Adrenal gland (tissue), 12 donors: Measurements from ENCODE around the gene HINFP. TPM values are rescaled to one million over a fixed set of nuclear protein-coding genes. Genes with fewer than 3 reads are reported as not detected.

Experiments
- DNase-seq, 7 donors: peaks; one replicate each; pipeline ENCODE4 v3.0.0-alpha.2; 2019 to 2020
- H3K27ac ChIP-seq, 5 donors: fragments of 200-600 bp; sonication (generic) in 4 of 5; 1 replicate in 3 of 5; 2 replicates in 2 of 5; pipeline versions ENCODE4 v1.5.1 to v1.8.0; 2016 to 2020; ENCODE audit warnings: mild to moderate bottlenecking in 1 of 5
- H3K27me3 ChIP-seq: fragments of 200-600 bp; 2 replicates; pipeline ENCODE4 v1.8.0; 2021
- H3K36me3 ChIP-seq, 2 donors: fragments of 200-600 bp; replicated peaks in 1 of 2; 1 replicate in 1 of 2; 2 replicates in 1 of 2; pipeline versions ENCODE4 v1.5.1 to v1.8.0; 2018 to 2022
- H3K4me1 ChIP-seq, 2 donors: fragments of 200-600 bp; replicated peaks in 1 of 2; 1 replicate in 1 of 2; 2 replicates in 1 of 2; pipeline versions ENCODE4 v1.5.1 to v1.8.0; 2018 to 2021
- H3K4me3 ChIP-seq, 4 donors: fragments of 200-600 bp; sonication (generic) in 3 of 4; one replicate each; pipeline ENCODE4 v1.5.1; 2016 to 2018
- H3K9me3 ChIP-seq, 3 donors: fragments of 200-600 bp; sonication (generic) in 1 of 3; replicated peaks in 1 of 3; 1 replicate in 2 of 3; 2 replicates in 1 of 3; pipeline versions ENCODE4 v1.5.1 to v1.8.0; 2016 to 2021
- CTCF ChIP-seq, 6 experiments: fragments of 450-650 bp in 4 of 6; fragments of 200-600 bp in 2 of 6; sonication (generic) in 1 of 6; IDR thresholded peaks; 1 replicate in 5 of 6; 2 replicates in 1 of 6; pipeline versions ENCODE4 v1.5.1 to v1.8.0; 2016 to 2021; ENCODE audit warnings: antibody characterized with exemption in 6 of 6, mild to moderate bottlenecking in 2 of 6, moderate library complexity in 1 of 6
- POLR2A ChIP-seq, 2 donors: fragments of 450-650 bp; IDR thresholded peaks; one replicate each; pipeline ENCODE4 v1.6.1; 2017; ENCODE audit warnings: antibody characterized with exemption in 2 of 2, mild to moderate bottlenecking in 2 of 2, moderate library complexity in 1 of 2
- whole genome bisulfite sequencing, 4 donors: extraction: QIAGEN DNeasy Blood & Tissue Kit in 2 of 4; methylation state at CpG; one replicate each; pipeline versions ENCODE4 v1.1.5 to v1.1.7; 2013 to 2017; 5-methylcytosine and 5-hydroxymethylcytosine counted together
- intact Hi-C, 2 donors: fragments of 100-400 bp; cut with DNase I; formaldehyde crosslinking; loops; one replicate each; pipeline versions ENCODE4 v1.14.1 to v1.15.0; 2022 to 2023
- polyA plus RNA-seq, 3 donors: library from polyadenylated mRNA; stranded (reverse); fragments of 200-250 nt in 2 of 3; fragments of 350-450 nt in 1 of 3; fragmentation: Illumina TruSeq in 1 of 3; extraction: RNeasy Lipid Tissue Mini Kit (QIAGEN cat#74804) in 1 of 3; gene quantifications; one replicate each; pipeline ENCODE4 v1.2.3, GENCODE V29; 2013 to 2014
- total RNA-seq, 9 donors: library from RNA; depleted of rRNA in 4 of 9; stranded (reverse); fragments of >200 nt in 4 of 9; fragments of 120-200 nt in 1 of 9; fragmentation: NEBNext Ultra II Directional in 1 of 9; extraction: Animal tissue kit (Norgen Biotek cat#: 25700) in 1 of 9; gene quantifications; one replicate each; pipeline versions ENCODE4 v1.1.0 to v1.2.4, GENCODE V29; 2013 to 2023
- donor health status: healthy with polysubstance abuse.
- donor health status: Bipolar disorder and iron deficiency.
- donor health status: DM: yes; HTN: yes; CAD: no.
- donor health status: DM: no; HTN: no; CAD: no.
- donor health status: DM: no; HTN: no; CAD: no.
- donor health status: DM: yes; HTN: yes; CAD: no.

The HINFP gene
- total and polyA plus RNA-seq, 12 donors, result 7.4 to 39.1 (median 22.2) TPM

- DNase-seq, result no peak
- Histone ChIP-seq H3K27me3 (no peaks in the 10 kb centered on the region), H3K4me3 (no peak overlapping the region), H3K36me3 (peaks cover 0 to 5% of the 10 kb centered on the region in 2 donors), H3K27ac (no peak overlapping the region), H3K9me3 (no peaks in the 10 kb centered on the region), H3K4me1 (peaks cover 6 to 15% of the 10 kb centered on the region in 2 donors)
- TF ChIP-seq CTCF (IDR thresholded peaks at IDR 0.05) (no peak), POLR2A (IDR thresholded peaks at IDR 0.05) (no peak)
- intact Hi-C loops, result no loop called here
- 88 to 100% (median 94%) methylated on average over 2 of the region's 2 CpGs for WGBS, 4 donors
Observed at GRCh38 chr11:119087747-119088241, 33.6 kb upstream of the HINFP start.

GRCh38 chr11:119088406-119088805, 33.0 kb upstream of the HINFP start:
- no peaks in the 10 kb centered on the region for H3K9me3 ChIP-seq
- H3K4me1 ChIP-seq, result peaks cover 7 to 21% of the 10 kb centered on the region in 2 donors
- H3K27me3 ChIP-seq, result no peaks in the 10 kb centered on the region
- DNase-seq, result no peak
- H3K4me3 ChIP-seq, result no peak overlapping the region
- TF ChIP-seq POLR2A (IDR thresholded peaks at IDR 0.05), result no peak
- TF ChIP-seq CTCF (IDR thresholded peaks at IDR 0.05), result no peak
- 91 to 96% (median 96%) methylated on average over 8 to 9 of the region's 9 CpGs for WGBS, 4 donors
- no peak overlapping the region for H3K27ac ChIP-seq
- peaks cover 0 to 9% of the 10 kb centered on the region in 2 donors for H3K36me3 ChIP-seq
- intact Hi-C loops, result no loop called here

- TF ChIP-seq POLR2A (IDR thresholded peaks at IDR 0.05), result no peak
- TF ChIP-seq CTCF (IDR thresholded peaks at IDR 0.05), result no peak
- Histone ChIP-seq H3K27me3 (no peaks in the 10 kb centered on the region), H3K4me3 (no peak overlapping the region), H3K9me3 (no peaks in the 10 kb centered on the region), H3K36me3 (peaks cover 0 to 9% of the 10 kb centered on the region in 2 donors), H3K4me1 (peaks cover 14 to 26% of the 10 kb centered on the region in 2 donors), H3K27ac (no peak overlapping the region)
- WGBS, 4 donors, result 73 to 96% (median 92%) methylated on average over 1 of the region's 1 CpG
- intact Hi-C loops, result no loop called here
- no peak for DNase-seq
Observed at GRCh38 chr11:119089319-119089718, 32.1 kb upstream of the HINFP start.

GRCh38 chr11:119091178-119091577, 30.2 kb upstream of the HINFP start:
- no peak for DNase-seq
- intact Hi-C loops, result no loop called here
- H3K9me3 ChIP-seq, result no peaks in the 10 kb centered on the region
- H3K27ac ChIP-seq, result no peak overlapping the region
- no peak overlapping the region for H3K4me3 ChIP-seq
- peaks cover 0 to 9% of the 10 kb centered on the region in 2 donors for H3K36me3 ChIP-seq
- no peaks in the 10 kb centered on the region for H3K27me3 ChIP-seq
- TF ChIP-seq CTCF (IDR thresholded peaks at IDR 0.05) (no peak), POLR2A (IDR thresholded peaks at IDR 0.05) (no peak)
- peaks cover 8 to 20% of the 10 kb centered on the region in 2 donors for H3K4me1 ChIP-seq
- WGBS, 4 donors, result 83 to 89% (median 86%) methylated on average over 9 of the region's 9 CpGs
